Measurements from ENCODE around the gene OVCA2.

- TF ChIP-seq CTCF (IDR thresholded peaks at IDR 0.05 in 2 of 3, conservative IDR thresholded peaks at IDR 0.05 in 1 of 3; ENCODE audit: borderline replicate concordance in 1 of 3, insufficient read depth in 1 of 3, low read depth in 2 of 3, low read length in 2 of 3) (no peak), POLR2A (IDR thresholded peaks at IDR 0.05; ENCODE audit: borderline replicate concordance, extremely low read depth, insufficient read depth, insufficient read length) (no peak), TCF7L2 (IDR thresholded peaks at IDR 0.05; ENCODE audit: borderline replicate concordance, extremely low read depth, insufficient read depth, insufficient read length) (no peak), FOSL1 (IDR thresholded peaks at IDR 0.05; ENCODE audit: low read depth) (no peak), POLR2AphosphoS5 (IDR thresholded peaks at IDR 0.05; ENCODE audit: low read depth, low read length) (no peak), ZNF274 (IDR thresholded peaks at IDR 0.05; ENCODE audit: low read depth, low read length) (no peak), EGR1 (IDR thresholded peaks at IDR 0.05; ENCODE audit: low read depth) (no peak), ZBTB33 (IDR thresholded peaks at IDR 0.05; ENCODE audit: extremely low read depth, insufficient replicate concordance, low read length) (no peak), CEBPB (IDR thresholded peaks at IDR 0.05; ENCODE audit: low read depth) (no peak)
Observed at GRCh38 chr17:2074919-2075318, 33.1 kb downstream of the OVCA2 start.

Data from HCT116 (cell line).